ENCODE results near the gene FADD. TPM values are rescaled to one million over a fixed set of nuclear protein-coding genes. Genes with fewer than 3 reads are reported as not detected.
"Not testable (repeated sequence)": the region's sequence is repeated elsewhere in the genome, so short reads cannot be mapped to it uniquely, and the experiment has no call there.

Gene FADD
- total RNA-seq, 1 experiment from 2014 or later = 91.0 TPM

DNA sequence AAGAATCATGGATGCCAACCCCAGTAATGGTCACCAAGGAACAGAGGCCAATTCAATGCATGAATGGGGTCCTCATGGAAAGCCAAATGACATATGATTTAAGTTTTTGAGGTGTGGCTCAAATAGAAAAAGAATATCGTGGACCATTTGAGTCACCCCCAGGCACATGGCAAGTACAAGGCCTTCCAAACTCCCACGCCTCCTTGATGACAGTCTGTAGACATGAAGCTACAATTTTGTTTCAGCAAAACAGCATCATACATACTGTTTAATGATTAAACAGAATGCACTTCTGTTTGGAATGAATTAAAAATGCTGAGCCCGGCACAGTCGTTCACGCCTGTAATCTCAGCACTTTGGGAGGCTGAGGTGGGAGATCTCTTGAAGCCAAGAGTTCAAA lies 7.4 kb downstream of the FADD start:
- no peaks in the 10 kb centered on the region for H3K9me3 ChIP-seq
- no peak for DNase-seq
- peaks cover 31% of the 10 kb centered on the region for H3K36me3 ChIP-seq
- no peak overlapping the region for H3K4me3 ChIP-seq
- no peaks in the 10 kb centered on the region for H3K27me3 ChIP-seq

DNA sequence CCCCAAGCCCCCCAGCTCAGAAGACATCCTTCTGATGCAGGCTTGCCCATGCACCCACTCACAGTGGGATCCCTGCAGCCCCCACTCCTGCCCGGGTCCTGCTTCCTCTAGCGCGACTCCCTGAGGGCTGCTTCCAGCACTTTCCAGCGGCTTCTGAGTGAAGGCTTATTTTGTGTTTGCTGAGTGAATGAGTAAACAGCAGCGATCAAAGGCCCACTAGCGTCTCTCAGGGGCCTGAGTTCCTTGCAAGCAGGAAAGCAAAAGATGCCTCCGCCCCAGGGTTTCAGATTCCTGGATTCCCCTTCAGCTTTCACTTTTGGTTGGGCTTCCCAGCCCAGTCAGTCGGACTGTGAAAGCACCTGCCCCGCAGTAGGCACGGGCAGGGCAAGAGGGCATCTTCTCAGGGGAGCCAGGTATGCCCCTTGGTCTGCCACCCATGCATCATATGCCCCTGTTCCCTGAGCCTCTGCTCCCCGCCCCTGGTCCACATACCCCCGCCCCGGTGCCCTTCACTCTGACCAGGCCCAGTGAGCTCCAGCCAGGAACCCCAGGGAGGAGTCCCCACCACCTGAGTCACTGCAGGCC lies 9.2 kb downstream of the FADD start:
- no peaks in the 10 kb centered on the region for H3K27me3 ChIP-seq
- H3K4me3 ChIP-seq = no peak overlapping the region
- H3K36me3 ChIP-seq = peaks cover 14% of the 10 kb centered on the region
- H3K9me3 ChIP-seq = no peaks in the 10 kb centered on the region
- DNase-seq = no peak

DNA sequence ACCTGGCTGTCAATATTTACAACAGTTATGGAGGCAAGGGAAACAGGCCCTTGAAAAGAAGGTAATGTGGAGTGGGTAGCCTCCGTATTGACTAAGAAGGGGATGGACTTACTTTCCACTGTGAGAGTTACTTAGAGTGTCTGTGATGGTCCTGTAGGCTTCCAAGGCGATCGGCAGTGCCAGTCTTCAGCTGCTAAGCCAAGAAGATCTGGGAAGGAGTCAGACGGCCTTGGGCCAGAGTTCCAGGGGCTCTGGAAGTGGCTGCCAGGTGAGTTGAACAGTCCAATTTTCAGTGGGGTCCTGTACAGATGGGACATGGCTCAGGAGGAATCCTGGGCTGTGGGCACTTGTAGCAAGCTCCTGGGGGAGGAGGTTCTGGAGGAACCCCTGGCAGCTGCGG lies 14.3 kb downstream of the FADD start:
- DNase-seq, H3K9me3 ChIP-seq, H3K36me3 ChIP-seq, H3K27me3 ChIP-seq, H3K4me3 ChIP-seq: not testable (repeated sequence)

DNA sequence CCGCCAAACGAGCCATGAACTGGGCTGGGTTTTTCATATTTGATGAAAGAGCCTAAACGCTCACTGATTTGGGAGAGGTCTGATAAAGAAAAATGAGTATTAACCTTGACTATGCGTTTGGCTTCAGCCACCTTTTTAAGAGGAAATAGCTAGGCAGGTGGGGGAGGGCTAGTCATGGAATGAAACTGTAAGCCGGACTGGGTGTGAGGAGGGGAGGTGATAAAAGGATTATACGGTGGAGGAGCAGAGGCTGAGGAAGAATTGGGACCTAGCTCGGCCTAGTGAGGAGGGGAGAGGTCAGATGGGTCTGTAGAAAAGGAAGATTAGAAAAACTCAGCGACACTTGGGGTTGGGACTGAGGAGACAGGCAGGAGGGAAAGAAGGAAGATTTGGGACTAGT lies 15.0 kb downstream of the FADD start:
- not testable (repeated sequence) for H3K4me3 ChIP-seq, H3K36me3 ChIP-seq, H3K9me3 ChIP-seq, H3K27me3 ChIP-seq, DNase-seq

DNA sequence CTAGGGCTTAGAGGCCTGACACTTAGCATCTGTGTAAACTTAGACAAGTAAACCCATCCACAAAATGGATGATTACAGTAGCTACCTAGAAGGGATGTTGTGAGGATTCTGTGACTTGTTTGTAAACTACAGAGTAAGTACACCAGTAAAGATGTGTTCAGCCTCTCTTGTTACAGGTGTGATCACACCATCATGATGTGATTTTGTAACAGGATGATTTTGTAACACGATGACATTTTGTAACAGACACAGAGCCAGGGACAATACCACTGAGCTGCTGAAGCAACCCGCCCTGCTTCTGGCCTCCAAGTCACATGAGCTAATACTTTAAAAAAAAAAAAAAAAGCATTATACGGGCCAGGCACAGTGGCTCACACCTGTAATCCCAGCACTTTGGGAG lies 17.0 kb downstream of the FADD start:
- no peak for DNase-seq
- Histone ChIP-seq H3K36me3 (no peaks in the 10 kb centered on the region), H3K27me3 (no peaks in the 10 kb centered on the region), H3K9me3 (no peaks in the 10 kb centered on the region), H3K4me3 (no peak overlapping the region)

DNA sequence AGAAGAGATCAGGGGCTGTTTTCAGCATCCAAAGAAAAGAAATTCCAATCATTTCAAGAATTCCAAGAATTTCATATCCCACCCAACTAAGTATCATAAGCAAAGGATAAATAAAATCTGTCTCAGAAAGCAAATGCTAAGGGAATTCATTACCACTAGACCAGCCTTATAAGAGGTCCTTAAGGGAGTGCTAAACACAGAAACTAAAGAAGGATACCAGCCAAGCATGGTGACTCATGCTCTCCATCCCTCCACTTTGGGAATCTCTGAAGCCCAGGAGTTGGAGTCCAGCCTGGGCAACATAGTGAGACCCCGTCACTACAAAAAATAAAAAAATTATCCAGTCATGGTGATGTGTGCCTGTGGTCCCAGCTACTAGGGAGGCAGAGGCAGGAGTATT lies 17.8 kb downstream of the FADD start:
- H3K9me3 ChIP-seq = no peaks in the 10 kb centered on the region
- no peaks in the 10 kb centered on the region for H3K27me3 ChIP-seq
- no peaks in the 10 kb centered on the region for H3K36me3 ChIP-seq
- no peak for DNase-seq
- no peak overlapping the region for H3K4me3 ChIP-seq

DNA sequence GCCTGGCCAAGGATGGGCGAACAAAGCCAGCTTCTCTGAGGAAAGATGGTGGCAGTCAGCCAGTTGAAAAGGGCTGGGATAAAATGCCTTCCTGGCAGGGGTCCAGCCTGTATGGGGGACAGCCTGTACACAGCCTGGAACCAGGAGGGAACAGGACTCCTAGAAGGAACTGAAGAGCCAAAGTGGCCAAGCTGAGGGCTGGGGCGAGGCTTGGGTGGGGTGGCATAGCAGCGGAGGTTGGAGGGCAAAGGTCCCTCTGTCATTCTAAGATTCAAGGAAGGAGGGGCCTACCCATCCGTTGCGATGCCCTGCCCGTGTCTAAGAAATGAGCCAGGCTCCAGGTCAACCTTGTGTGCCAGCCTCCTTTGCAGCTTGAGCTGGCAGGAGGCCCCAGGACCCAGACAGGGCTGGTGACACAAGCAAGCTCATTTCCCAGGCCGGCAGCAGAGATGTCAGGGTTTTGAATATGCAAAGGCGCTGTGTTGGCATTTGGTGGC lies 22.6 kb downstream of the FADD start:
- Histone ChIP-seq H3K9me3 (no peaks in the 10 kb centered on the region), H3K4me3 (no peak overlapping the region), H3K27me3 (no peaks in the 10 kb centered on the region), H3K36me3 (no peaks in the 10 kb centered on the region)
- peak; percentile 26 for DNase-seq

DNA sequence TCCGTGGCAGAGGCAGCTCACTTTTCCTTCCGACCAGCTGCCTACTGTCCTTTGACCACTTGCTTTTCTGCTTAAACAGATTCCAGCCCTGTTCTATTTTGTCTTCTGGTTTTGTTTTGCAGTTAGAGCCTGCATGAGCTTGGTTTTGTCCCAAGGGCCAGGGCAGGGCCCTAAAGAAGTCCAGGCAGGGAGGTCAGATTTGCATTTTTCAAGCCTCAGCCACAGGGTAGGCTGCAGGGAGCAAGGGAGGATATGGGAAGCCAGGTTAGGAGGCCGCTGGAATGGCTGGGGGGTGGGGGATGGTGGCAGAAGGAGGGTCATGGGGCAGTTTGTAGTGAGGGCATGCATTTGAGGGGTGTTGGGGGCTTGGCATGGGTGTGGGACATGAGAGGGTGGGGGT lies 23.1 kb downstream of the FADD start:
- Histone ChIP-seq H3K4me3 (no peak overlapping the region), H3K9me3 (no peaks in the 10 kb centered on the region), H3K36me3 (no peaks in the 10 kb centered on the region), H3K27me3 (no peaks in the 10 kb centered on the region)
- DNase-seq = no peak

DNA sequence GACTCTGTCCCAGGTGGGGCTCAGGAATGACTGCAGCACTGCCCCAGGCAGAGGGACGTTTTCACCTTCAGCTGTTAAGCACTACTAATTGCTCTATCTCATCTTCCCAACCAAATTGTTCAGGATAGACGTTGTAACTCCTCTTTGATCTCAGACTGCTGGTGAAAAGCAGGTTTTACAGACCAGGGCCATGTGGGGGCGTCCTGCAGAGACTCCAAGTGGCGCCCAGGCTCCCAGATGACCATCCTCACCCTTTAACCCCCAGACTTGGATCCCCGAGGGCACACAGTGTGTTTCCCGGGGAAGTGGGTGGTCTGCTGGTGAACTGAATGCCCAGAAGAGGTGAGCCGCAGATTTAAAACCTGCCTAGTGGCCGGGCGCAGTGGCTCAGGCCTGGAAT lies 23.9 kb downstream of the FADD start:
- Histone ChIP-seq H3K4me3 (no peak overlapping the region), H3K9me3 (no peaks in the 10 kb centered on the region), H3K27me3 (no peaks in the 10 kb centered on the region), H3K36me3 (no peaks in the 10 kb centered on the region)
- no peak for DNase-seq

DNA sequence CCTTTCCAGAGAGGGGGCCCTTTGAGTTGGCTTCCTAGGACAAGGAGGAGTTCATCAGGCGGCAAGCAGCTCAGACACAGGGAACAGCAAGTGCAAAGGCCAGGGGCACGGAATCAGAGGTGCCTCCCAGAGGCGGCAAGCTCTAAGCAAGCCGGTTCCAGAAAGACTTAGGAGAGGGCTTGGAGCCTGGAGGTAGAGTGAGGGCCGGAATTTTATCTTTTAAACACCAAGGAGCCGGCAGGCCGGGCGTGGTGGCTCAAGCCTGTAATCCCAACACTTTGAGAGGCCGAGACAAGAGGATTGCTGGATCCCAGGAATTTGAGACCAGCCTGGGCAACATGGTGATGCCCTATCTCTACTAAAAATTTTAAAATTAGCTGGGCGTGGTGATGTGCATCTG lies 26.6 kb downstream of the FADD start:
- Histone ChIP-seq H3K4me3 (no peak overlapping the region), H3K36me3 (no peaks in the 10 kb centered on the region), H3K27me3 (no peaks in the 10 kb centered on the region), H3K9me3 (no peaks in the 10 kb centered on the region)
- no peak for DNase-seq

DNA sequence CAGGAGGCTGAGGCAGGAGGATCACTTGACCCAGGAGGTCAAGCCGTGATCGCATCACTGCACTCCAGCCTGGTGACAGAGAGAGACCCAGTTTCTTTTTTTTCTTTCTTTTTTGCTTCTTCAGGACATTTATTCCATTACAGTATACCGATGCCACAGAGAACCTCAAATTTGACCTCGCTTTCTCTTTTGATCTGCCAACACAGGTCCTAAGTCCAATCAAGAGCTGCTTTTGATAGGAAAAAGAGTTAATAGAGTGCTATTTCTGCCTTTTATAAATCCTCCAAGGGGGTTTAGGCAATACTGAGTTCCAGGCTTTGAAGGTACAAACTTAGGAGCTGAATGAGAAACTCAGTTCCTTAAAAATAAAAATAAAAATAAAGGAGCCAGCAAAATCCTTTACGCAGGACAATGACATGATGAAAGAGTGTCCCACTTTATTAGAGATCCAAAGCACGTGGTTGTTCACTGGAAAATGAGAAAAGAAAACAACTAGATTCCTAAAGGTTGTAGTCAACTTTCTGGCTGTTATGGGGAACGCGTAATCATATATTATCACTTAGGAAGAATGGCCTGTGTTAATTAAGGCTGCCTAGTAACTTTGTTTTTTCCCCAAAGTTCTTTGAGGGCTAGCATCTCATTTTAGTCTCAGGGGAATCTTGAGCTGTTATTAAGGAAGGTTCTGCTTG lies 27.2 kb downstream of the FADD start:
- H3K9me3 ChIP-seq = no peaks in the 10 kb centered on the region
- H3K4me3 ChIP-seq = no peak overlapping the region
- no peaks in the 10 kb centered on the region for H3K36me3 ChIP-seq
- no peak for DNase-seq
- no peaks in the 10 kb centered on the region for H3K27me3 ChIP-seq

DNA sequence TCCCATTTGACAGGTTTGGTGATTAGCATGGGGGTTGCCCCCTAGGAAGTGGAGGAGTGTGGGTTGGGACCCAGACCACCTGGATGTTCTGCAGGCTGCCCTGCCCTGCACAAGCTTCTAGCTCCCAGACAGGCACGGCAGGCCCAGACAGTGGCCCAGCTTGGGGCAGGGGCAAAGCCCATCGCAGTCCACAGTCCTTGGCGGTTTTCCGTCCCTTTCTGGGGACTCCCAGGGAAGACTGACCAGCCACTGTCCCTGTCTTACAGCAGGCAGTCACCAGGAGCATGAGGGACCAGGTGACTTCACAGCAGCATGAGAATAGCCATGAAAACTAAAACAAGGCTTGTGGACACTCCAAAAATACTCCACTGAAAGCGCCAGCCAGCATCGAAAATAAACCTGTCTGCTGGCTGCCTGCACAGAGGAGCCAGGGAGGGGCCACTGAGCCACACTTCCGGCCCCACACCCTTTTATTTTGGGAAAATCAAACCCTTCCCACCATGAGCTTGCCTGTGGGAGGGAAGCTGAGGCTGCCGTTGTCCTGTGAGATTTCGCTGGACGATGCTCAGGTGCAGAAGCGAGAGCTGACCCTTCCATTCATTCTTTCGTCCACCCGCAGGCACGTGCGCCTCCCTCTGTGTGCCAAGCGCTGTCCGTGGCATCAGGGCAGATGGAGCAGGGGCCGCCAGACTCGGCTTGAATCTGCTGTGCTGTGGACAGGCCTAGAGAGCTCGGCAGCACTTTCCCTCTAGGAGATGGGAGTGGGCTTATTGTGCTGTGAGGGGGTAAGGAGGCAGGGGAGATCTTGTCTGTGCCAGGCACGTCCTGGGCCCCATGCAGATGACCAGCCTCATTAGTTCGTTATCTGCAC lies 28.0 kb downstream of the FADD start:
- DNase-seq = no peak
- no peaks in the 10 kb centered on the region for H3K36me3 ChIP-seq
- H3K27me3 ChIP-seq = no peaks in the 10 kb centered on the region
- no peaks in the 10 kb centered on the region for H3K9me3 ChIP-seq
- no peak overlapping the region for H3K4me3 ChIP-seq

DNA sequence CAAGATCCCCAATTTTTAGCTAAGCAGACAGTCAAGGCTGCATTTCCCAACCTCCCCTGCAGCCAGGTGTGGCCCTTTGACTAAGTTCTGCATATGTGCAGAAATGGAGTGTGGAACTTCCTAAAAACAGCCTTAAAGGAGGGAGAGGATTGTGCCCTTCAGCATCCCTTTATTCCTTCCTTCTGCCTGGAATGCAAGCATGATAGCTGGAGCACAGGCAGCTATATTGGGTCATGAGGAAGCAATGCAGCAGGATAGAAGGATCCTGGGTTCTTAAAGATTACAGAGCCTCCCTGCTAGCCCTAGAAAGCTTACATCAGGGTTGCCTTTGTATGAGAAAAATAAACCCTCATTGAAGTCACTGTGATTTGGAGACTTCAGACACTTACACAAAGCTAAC lies 29.9 kb downstream of the FADD start:
- H3K9me3 ChIP-seq = no peaks in the 10 kb centered on the region
- no peak overlapping the region for H3K4me3 ChIP-seq
- DNase-seq = no peak
- no peaks in the 10 kb centered on the region for H3K36me3 ChIP-seq
- H3K27me3 ChIP-seq = no peaks in the 10 kb centered on the region

DNA sequence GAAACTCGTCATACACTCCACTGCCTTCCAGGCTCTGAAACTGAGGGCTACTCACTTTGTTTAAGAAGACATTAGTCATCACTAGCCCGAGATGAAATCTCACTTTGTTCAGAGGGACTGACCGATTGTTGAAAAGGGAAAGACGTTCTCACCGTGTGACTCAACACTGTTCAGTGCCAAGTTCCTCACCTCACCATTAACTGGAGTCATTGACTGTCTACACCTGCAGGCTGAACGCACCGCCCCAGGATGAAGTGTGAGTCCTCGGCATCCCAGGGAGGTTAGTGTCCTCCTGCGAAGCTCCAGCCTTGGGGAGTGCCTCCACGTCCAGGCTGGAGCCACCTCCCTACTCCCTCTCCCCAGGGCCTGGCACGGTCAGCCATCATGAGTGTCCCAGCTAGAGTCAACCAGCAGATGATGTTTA lies 30.4 kb downstream of the FADD start:
- H3K4me3 ChIP-seq = no peak overlapping the region
- no peaks in the 10 kb centered on the region for H3K27me3 ChIP-seq
- H3K9me3 ChIP-seq = no peaks in the 10 kb centered on the region
- H3K36me3 ChIP-seq = no peaks in the 10 kb centered on the region
- peak; percentile 68 for DNase-seq

DNA sequence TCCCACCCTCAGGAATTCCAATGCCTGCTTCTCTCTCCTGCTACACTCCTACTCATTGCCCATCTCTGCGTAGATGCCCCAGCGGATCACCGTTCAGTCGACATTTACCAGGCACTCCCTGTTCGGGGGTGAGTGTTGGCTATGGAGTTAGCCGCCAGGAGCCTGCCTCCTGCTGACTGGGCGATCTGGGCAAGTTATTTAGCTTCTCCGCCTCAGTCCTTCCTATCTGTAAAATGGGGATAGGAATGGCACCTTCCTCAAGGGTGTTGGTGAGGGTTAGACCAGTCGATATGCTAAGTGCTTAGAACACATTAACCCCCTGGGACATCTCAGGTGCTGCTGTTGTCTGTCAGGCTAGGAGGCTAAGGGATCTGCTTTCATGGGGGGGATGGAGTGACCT lies 30.9 kb downstream of the FADD start:
- no peaks in the 10 kb centered on the region for H3K27me3 ChIP-seq
- no peaks in the 10 kb centered on the region for H3K36me3 ChIP-seq
- H3K9me3 ChIP-seq = no peaks in the 10 kb centered on the region
- DNase-seq = no peak
- no peak overlapping the region for H3K4me3 ChIP-seq

DNA sequence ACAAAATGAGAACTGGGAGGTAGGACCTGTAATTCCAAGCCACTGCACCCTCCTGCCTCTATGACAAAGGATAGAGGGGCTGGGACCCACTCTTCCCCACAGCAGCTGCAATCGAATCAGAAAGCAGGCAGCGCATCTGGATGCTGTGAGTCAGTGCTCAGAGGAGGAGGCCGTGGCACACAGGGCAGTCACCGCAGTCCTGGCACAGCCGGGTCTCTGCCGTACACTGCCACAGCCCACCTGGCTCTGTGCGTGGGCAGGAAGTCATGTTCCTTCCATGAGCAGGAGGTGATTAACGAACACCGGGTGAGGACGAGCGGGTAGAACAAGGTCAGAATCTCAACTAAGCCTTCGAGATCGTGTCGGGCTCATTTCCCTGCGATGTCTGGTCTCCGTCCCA lies 37.2 kb downstream of the FADD start:
- Histone ChIP-seq H3K27me3 (no peaks in the 10 kb centered on the region), H3K4me3 (no peak overlapping the region), H3K9me3 (peaks cover 2% of the 10 kb centered on the region; the same call in 1 of the 2 replicates), H3K36me3 (no peaks in the 10 kb centered on the region)
- peak; percentile 50 for DNase-seq

DNA sequence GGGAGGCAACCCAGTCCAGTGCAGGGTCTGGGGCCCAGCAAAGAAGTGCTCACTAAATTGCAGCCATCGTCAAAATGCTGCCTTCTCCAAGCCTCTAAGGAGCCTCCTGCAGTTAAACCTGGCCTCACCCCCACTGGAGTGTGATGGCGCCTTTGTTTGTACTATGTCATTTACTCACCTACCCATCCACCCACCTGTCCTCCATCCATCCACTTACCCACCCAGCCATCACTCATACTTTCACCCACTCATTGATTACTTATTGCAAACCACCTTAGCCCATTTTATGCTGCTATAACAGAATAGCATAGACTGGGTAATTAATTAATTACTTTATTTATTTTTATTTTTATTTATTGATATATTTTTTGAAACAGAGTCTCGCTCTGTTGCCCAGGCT lies 38.6 kb downstream of the FADD start:
- no peaks in the 10 kb centered on the region for H3K27me3 ChIP-seq
- H3K4me3 ChIP-seq = no peak overlapping the region
- H3K36me3 ChIP-seq = no peaks in the 10 kb centered on the region
- peaks cover 2% of the 10 kb centered on the region; the same call in 1 of the 2 replicates for H3K9me3 ChIP-seq
- DNase-seq = no peak
